AG10803 (cell line): ENCODE data around the gene GIMAP8.
"Not testable (repeated sequence)": the region's sequence is repeated elsewhere in the genome, so short reads cannot be mapped to it uniquely, and the experiment has no call there.

Experiments used
- DNase-seq: peaks from one replicate; pipeline ENCODE4 v3.0.0; 2010; ENCODE audit warnings: low read depth
- H3K4me3 ChIP-seq: 2 replicates; pipeline ENCODE4 v1.5.1; 2011; ENCODE audit warnings: mild to moderate bottlenecking, low read length, control low read depth
- TF ChIP-seq, protein P1 (sequence below): conservative IDR thresholded peaks from 2 replicates; pipeline ENCODE4 v1.5.1; 2011; ENCODE audit warnings: mild to moderate bottlenecking, low read length, control low read depth, inconsistent platforms

Gene GIMAP8

DNA sequence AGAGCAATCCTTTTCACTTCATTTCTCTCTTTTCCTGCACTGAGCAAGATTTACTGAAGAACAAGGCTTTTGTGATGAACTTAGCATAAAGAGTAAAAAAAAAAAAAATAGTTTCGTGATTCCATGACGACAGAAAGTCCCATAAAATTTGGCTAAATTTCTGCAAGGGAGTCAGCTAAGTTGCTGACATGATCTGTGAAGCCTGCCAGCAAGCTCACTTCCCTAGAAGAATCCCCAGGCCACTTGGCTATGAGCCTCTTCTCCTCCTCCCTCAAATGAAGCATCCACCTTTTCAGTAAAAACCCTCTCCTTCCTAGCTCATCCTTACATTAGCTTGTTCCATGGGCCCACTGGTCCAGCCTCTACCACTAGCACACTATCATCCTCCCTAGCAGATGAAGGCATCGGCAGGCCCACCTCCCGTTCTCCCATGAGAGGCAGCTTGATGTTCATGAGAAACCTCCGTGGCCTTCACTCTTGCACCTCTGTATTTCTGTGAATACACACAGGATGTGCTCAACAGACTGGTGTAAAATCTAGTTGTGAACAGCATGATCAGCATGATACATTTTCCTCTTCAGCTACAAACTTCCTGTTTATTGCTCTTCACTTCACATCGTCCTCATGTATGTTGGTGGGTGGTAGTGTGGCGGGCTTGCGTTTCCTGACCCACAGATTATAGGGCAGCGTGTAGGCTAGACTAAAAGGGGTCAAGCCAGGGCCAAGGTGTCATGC lies 30.9 kb downstream of the GIMAP8 start:
- no peak overlapping the region for H3K4me3 ChIP-seq
- DNase-seq, result no peak
- TF ChIP-seq, protein P1, sequence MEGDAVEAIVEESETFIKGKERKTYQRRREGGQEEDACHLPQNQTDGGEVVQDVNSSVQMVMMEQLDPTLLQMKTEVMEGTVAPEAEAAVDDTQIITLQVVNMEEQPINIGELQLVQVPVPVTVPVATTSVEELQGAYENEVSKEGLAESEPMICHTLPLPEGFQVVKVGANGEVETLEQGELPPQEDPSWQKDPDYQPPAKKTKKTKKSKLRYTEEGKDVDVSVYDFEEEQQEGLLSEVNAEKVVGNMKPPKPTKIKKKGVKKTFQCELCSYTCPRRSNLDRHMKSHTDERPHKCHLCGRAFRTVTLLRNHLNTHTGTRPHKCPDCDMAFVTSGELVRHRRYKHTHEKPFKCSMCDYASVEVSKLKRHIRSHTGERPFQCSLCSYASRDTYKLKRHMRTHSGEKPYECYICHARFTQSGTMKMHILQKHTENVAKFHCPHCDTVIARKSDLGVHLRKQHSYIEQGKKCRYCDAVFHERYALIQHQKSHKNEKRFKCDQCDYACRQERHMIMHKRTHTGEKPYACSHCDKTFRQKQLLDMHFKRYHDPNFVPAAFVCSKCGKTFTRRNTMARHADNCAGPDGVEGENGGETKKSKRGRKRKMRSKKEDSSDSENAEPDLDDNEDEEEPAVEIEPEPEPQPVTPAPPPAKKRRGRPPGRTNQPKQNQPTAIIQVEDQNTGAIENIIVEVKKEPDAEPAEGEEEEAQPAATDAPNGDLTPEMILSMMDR, result no peak

DNA sequence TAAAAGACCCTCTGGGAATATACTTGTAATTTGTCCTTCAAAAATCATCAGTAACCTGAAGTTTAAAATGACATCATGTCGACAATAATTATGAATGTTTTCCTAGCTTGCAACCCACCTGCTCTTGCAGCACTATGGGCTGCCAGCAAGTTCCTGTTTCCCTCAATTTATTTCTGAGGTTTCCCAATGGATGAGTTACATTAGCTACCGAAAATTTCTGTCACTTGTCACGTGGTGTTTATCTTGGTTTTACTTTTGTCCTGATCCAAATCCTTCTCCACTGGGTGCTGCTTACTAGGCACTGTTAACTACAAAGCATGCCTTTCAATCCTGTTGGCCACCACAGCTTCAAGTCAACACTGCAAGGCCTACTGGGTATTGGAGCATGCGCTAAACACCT lies 31.5 kb downstream of the GIMAP8 start:
- no peak overlapping the region for H3K4me3 ChIP-seq
- TF ChIP-seq, protein P1, result no peak
- DNase-seq, result no peak

DNA sequence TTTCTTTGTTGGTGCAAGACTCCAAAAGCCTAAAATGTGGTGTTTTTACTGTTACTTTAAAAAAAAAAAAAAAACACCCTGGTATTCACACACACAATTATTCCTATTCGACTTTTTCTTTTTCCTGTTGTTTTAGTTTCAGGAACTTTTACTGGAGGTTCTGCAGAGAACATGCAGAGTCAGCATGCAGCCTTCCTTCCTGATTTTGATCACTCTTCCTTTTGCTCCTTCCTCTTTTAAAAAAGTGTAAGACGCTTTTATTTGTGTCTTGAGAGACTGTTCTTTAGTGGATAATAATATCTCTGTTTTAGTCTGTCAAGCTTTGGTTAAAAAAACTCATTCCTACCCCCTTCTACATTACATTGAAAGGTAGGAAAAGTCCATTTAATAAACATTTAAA lies 33.1 kb downstream of the GIMAP8 start:
- not testable (repeated sequence) for H3K4me3 ChIP-seq

DNA sequence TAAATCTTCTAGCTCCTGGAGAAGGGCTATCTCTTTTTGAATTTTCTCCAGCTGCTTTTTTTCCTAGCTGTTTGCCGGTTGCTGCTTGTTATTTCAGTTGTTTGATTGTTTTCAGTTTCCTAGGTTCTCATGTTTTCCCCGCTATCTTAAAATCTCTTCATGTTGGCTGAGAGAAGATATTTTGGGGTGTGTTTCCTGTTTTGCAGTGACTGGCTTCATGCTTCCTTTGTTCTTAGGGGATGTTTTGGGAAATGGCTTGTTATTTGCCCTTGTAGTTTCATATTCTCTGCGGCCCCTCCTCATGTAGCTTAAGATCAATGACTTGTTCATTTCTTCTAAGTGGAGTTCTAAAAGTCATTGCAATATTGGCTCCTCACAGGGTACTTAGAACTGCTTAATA lies 33.6 kb downstream of the GIMAP8 start:
- H3K4me3 ChIP-seq, DNase-seq: not testable (repeated sequence)

More for the DNA sequence above, 33.1 kb downstream of the GIMAP8 start:
- not testable (repeated sequence) for DNase-seq

DNA sequence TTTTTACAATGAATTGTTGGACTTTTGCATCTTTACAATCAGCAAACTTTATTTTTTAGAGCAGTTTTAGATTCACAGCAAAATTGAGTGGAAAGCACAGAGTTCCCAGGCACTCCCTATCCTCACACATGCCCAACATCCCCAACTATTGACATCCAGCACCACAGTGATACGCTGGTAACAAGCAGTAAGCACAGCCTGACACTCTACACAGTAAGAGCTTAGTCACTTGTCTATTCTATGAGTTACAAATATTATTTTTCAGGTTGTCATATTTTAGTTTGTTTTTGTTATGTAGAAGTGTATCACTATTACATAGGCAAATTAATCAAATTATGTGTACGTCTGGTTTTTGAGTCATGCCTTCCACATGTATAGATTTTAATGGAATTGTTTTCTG lies 37.2 kb downstream of the GIMAP8 start:
- DNase-seq, result no peak
- TF ChIP-seq, protein P1, result no peak
- H3K4me3 ChIP-seq, result no peak overlapping the region

DNA sequence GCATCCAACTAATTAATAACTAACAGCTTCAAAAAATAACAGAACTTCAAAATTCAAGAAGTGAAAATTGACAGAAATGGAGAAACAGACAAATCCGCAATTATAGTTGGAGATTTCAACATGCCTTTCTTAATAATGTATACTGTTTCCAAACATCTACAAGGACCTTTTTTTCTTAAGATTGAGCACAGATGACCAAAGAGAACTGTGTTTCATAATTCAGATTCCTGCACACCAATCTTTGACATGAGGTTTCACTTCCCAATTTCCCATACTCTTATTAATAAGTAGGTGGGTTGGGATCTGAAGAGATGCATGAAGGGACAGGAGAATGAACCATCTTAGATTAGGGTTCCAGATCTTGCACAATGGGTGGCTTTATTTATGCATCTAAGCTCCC lies 39.4 kb downstream of the GIMAP8 start:
- DNase-seq, result no peak
- TF ChIP-seq, protein P1, result no peak

DNA sequence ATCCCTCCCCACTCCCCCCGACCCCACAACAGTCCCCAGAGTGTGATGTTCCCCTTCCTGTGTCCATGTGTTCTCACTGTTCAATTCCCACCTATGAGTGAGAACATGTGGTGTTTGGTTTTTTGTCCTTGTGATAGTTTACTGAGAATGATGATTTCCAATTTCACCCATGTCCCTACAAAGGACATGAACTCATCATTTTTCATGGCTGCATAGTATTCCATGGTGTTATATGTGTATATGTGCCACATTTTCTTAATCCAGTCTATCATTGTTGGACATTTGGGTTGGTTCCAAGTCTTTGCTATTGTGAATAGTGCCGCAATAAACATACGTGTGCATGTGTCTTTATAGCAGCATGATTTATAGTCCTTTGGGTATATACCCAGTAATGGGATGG lies 43.0 kb downstream of the GIMAP8 start:
- not testable (repeated sequence) for DNase-seq, H3K4me3 ChIP-seq

More for the DNA sequence above, 39.4 kb downstream of the GIMAP8 start:
- no peak overlapping the region for H3K4me3 ChIP-seq

DNA sequence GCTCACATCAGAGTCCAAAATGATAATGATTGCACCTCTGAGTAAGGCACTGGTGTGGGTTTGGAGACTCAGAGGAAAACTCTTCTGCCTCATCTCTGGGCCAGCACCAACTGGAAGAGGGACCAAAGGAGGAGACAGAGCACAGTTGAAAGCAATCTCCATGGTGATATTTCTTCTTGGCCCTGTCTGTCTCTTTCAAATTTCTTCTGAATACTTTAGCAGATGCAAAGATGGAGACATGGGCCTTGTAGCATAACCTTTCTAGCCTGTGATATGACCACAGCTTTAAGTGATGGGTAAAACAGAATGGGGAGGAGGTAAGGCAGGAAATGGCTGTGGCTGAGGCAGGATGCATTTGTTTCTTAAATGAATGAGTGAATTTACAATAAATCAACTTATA lies 52.1 kb downstream of the GIMAP8 start:
- DNase-seq, result no peak
- TF ChIP-seq, protein P1, result no peak
- no peak overlapping the region for H3K4me3 ChIP-seq

DNA sequence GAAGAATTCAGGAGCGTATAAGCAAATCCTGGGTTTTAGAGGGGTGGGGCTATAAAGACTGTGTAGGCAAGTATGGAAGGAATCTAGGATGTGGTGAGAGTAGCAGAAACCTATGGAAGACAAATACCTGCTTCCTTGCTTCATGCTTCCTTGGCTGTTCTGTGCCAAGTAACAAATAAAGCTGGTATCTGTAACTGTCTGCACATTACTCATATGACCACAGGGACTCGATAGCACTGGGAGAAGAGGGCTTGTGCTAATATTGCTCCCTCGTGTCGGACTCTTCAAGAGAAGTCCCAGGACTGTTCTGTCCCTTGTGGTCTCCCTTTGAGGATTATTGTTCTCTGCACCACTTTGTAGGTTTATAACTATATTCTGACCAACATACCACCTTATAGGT lies 52.7 kb downstream of the GIMAP8 start:
- DNase-seq, result no peak
- H3K4me3 ChIP-seq, result no peak overlapping the region
- TF ChIP-seq, protein P1, result no peak
